Stimulated activated naive CD8-positive, alpha-beta T cell treated with anti-CD3 and anti-CD28 coated beads, Interleukin-15, amount 100 ng/mL, for 72 hours (primary cell): ENCODE data around the gene CYP11A1.
A peak's percentile ranks its signal among the peaks of the same experiment; 100 is the strongest.
"Not testable (repeated sequence)": the region's sequence is repeated elsewhere in the genome, so short reads cannot be mapped to it uniquely, and the experiment has no call there.

Experiments used
- ATAC-seq: fragments of 150-1000 bp; cut with Tn5 transposase; 2 replicates; pipeline ENCODE4 v1.10.0; 2021; ENCODE audit warnings: mild to moderate bottlenecking, moderate library complexity
- DNase-seq, 2 donors: peaks; one replicate each; pipeline ENCODE4 v3.0.0; 2021 to 2022
- H3K27ac Mint-ChIP-seq, 2 donors: one replicate each; pipeline ENCODE4 v1.8.0; 2022; ENCODE audit warnings: mild to moderate bottlenecking in 2 of 2, mixed read lengths in 2 of 2, moderate library complexity in 2 of 2
- H3K27me3 Mint-ChIP-seq: one replicate; pipeline ENCODE4 v1.8.0; 2022; ENCODE audit warnings: mixed read lengths
- H3K4me1 Mint-ChIP-seq: one replicate; pipeline ENCODE4 v1.8.0; 2022; ENCODE audit warnings: mild to moderate bottlenecking, mixed read lengths
- H3K4me3 Mint-ChIP-seq, 2 donors: one replicate each; pipeline ENCODE4 v1.8.0; 2022; ENCODE audit warnings: mild to moderate bottlenecking in 2 of 2, mixed read lengths in 2 of 2, moderate library complexity in 1 of 2
- H3K9me3 Mint-ChIP-seq, 2 donors: one replicate each; pipeline ENCODE4 v1.8.0; 2022; ENCODE audit warnings: mixed read lengths in 2 of 2

The CYP11A1 gene

DNA sequence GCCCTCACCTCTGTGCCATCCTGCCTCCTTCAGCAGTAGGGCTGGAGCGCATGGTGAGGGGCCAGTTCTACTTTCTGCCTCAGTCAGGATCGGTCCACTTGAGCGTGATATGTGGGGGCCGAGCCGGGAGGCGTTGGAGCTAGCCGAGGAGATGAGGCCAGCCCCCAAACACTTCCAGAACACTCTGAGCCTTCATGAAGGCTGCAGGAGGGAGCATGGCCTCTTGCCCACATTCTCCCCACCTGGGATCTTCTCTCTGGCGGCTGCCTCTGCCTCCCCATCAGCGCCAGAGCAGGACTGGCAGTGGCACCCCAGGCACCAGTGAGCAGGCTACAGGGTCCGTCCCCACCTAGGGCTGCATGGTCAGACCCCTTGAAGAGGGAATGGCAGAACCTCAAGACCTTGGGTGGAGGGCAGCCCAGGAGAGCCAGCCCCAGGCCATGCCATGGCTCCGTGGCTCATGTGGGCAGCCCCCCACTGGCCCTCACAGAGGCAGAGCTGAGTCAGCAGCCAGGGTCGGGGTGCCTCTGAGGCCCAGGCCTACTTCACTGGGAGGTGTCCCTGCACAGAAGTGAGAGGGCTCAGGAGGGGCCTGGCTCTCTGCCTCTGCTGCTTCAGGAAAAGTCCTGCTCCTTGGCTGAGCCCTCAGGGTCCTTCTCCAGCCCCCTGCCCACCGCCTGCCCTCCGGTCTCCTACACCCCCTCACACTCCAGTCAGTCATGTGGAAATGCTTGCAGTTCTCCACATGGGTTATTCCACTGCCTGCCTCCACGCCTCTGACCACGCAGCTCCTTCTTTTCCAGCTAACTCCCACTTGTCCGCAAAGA, 28.1 kb upstream of the CYP11A1 start:
- H3K27ac Mint-ChIP-seq = peak overlapping the region in 1 of 2 donors; percentile 52
- DNase-seq = no peak
- ATAC-seq = no peak
- H3K27me3 Mint-ChIP-seq = no peaks in the 10 kb centered on the region
- peaks cover 99% of the 10 kb centered on the region for H3K4me1 Mint-ChIP-seq
- H3K4me3 Mint-ChIP-seq = peak overlapping the region; percentile 2 to 14
- H3K9me3 Mint-ChIP-seq = no peaks in the 10 kb centered on the region

DNA sequence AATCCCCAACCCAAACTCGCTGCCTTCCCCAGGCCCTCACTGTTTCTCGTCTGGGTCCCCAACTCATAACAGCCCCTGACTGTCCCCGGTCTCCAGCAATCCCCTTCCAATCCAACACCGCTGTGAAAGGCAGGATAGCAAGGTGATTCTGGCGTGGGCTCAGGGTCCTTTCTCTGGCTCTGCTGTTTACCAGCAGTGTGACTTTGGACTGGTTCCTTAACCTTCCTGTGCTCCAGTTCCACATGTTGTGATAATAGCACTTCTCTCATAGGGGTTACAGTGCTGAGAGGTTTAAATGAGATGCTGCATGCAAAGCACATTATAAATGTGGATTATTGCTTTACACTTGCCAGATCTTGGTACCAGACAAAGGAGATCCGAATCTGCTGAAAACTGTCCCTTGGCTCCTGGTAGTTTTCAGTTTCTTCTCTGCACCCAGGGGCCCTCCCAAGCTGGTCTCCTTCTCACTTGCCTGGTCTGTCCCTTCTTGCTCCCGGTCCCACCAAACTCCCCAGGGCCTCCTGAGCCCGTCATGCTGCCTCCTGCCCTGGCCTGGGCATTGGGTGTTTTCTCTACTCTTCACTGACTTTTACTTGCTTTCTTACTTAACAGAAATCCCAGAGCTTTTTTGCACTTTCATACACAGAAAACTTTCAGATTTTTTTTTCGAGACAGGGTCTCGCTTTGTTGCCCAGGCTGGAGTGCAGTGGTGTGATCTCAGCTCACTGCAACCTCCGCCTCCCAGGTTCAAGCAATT, 26.8 kb upstream of the CYP11A1 start:
- Mint-ChIP-seq H3K4me1 (peaks cover 99% of the 10 kb centered on the region), H3K27ac (peak overlapping the region in 1 of 2 donors; percentile 34), H3K9me3 (no peaks in the 10 kb centered on the region), H3K27me3 (no peaks in the 10 kb centered on the region), H3K4me3 (no peak overlapping the region)
- DNase-seq = no peak
- ATAC-seq = no peak

DNA sequence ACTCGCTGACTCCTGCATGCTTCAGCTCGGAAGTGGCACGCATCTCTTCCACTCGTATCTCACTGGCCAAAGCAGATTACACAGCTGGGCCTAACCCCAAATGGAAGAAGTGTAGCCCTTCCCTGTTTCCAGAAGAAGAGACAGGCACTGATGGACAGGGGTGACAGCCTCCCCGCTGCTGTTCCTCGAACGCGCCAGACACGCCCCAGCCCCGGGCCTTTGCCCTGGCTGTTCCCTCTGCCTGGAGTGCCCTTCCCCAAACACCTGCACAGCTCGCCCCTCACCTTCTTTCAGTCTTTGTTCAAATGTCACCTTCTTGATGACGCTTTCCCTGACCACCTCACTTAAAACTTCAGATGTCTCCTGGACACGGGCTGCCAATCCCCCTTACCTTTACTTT, 26.0 kb upstream of the CYP11A1 start:
- H3K27ac Mint-ChIP-seq = peak overlapping the region; percentile 51 to 59
- peak overlapping the region in 1 of 2 donors; percentile 33 for H3K4me3 Mint-ChIP-seq
- no peaks in the 10 kb centered on the region for H3K9me3 Mint-ChIP-seq
- ATAC-seq (no peak), DNase-seq (no peak)
- no peaks in the 10 kb centered on the region for H3K27me3 Mint-ChIP-seq
- peaks cover 100% of the 10 kb centered on the region for H3K4me1 Mint-ChIP-seq

DNA sequence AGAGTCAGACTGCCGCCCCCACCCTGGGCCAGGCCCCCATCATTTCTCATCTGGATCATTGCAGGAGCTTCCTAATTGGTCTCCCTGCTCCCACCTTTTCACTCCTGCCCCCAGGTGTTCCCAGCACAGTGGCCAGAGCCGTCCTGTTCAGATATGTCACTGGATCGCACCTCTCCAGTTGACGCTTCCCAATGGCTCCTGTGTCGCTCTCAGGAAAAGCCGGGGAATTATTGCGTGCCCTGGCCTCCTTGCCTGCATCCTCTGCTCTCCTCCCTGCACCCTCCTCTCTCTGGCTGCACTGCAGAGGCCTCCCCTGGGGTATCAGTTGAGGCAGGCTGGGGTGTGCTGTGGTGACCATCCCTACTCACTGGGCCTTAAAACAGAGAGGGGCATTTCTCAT, 25.5 kb upstream of the CYP11A1 start:
- Mint-ChIP-seq H3K4me1 (peaks cover 95% of the 10 kb centered on the region), H3K4me3 (peak overlapping the region; percentile 23 to 47), H3K27me3 (no peaks in the 10 kb centered on the region), H3K27ac (peak overlapping the region; percentile 92 to 95), H3K9me3 (no peaks in the 10 kb centered on the region)
- no peak for DNase-seq
- no peak for ATAC-seq

DNA sequence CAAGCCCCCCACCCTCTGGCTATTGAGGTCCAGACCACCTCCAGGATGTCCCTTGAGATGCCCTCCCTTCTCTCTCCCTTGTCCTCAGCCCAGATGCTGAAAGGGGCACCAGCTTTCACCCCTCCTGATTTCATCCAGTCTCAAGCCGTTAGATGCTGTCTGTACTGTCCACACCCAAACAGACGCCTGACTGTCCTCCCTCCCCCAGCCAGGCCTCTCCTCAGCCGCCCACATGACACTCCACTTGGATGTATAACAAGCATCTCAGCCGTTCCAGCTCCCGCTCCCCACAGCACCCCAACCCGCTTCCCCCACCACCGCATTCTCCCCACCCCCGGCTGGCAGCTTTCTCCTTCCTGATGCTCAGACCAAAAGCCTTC, 25.0 kb upstream of the CYP11A1 start:
- H3K27ac Mint-ChIP-seq = peak overlapping the region; percentile 92 to 95
- no peaks in the 10 kb centered on the region for H3K27me3 Mint-ChIP-seq
- H3K4me3 Mint-ChIP-seq = peak overlapping the region; percentile 47 to 55
- peaks cover 92% of the 10 kb centered on the region for H3K4me1 Mint-ChIP-seq
- DNase-seq = no peak
- no peak for ATAC-seq
- no peaks in the 10 kb centered on the region for H3K9me3 Mint-ChIP-seq

DNA sequence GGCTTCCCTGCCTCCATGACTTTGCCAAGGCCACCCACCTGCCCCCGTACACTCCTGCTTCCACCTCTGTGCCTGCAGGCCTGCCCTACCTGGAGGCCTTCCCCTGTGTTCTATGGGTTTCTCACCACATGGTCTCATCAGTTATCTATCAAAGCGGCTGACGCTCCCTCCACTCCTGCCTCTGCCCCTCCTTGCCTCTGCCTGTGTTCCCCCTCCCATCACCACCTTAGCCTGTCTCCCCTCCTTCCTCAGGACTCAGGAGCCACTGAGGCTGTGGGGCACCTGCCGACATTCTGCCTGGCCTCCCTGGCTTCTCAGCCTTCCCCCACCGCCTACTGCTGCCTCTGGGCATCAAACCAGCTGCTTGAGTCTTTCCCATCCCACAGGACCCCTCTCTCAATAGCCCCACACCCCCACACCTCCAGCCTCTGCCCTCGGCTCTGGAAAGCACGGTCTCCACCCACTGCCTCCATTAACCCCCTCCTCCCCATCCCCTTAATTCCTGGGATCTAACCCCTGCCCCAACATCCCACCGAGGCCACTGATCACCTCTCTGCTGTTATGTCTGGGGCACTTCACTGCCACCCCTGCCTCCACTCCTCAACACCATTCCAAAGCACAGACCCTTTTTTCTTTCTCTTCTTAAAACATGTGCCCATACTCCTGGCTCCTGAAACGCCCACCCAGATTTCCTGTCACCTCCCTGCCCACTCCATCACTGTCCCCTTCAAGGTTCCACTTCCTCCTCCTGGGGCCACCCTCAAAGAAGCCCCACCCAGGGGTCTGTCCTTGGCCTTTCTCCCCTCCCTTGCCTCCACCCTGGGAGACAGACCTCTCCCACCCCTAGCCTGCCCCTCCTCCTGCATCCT, 24.4 kb upstream of the CYP11A1 start:
- Mint-ChIP-seq H3K27ac (peak overlapping the region; percentile 92 to 95), H3K4me3 (peak overlapping the region; percentile 54 to 61), H3K27me3 (no peaks in the 10 kb centered on the region), H3K9me3 (no peaks in the 10 kb centered on the region), H3K4me1 (peaks cover 92% of the 10 kb centered on the region)
- no peak for ATAC-seq
- DNase-seq = no peak

DNA sequence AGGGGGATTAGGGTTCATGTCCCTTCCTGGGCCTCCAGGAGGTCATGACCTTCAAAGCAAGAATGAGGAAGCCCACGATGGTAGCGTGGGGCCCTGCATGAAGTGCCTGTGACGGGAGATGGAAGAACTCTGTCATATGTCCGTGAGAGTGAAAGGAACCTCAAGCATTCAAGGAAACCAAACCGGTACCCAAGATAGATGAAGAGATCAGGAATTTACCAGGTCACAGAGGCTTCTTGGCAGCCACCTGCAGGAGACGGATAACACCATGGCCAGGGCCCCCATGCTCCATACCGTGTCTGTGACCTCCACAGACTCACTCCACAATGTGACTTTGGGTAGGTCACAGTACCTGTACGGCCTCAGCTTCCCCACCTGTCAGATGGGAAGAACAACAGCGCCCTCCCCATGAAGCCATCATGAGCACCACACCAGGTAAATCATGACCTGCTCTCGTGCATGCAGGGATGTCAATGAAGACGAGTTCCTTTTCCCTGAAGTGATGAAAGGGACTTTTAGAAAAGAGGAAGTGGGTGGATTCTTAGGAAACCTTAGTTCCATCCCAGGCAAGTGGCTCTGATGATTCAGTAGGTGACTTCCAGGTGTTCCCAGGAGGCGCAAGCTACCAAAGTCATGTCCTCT, 23.3 kb upstream of the CYP11A1 start:
- peaks cover 91% of the 10 kb centered on the region for H3K4me1 Mint-ChIP-seq
- H3K27me3 Mint-ChIP-seq = no peaks in the 10 kb centered on the region
- DNase-seq (no peak), ATAC-seq (no peak)
- peak overlapping the region; percentile 14 to 95 for H3K27ac Mint-ChIP-seq
- peak overlapping the region; percentile 51 to 53 for H3K4me3 Mint-ChIP-seq
- no peaks in the 10 kb centered on the region for H3K9me3 Mint-ChIP-seq

DNA sequence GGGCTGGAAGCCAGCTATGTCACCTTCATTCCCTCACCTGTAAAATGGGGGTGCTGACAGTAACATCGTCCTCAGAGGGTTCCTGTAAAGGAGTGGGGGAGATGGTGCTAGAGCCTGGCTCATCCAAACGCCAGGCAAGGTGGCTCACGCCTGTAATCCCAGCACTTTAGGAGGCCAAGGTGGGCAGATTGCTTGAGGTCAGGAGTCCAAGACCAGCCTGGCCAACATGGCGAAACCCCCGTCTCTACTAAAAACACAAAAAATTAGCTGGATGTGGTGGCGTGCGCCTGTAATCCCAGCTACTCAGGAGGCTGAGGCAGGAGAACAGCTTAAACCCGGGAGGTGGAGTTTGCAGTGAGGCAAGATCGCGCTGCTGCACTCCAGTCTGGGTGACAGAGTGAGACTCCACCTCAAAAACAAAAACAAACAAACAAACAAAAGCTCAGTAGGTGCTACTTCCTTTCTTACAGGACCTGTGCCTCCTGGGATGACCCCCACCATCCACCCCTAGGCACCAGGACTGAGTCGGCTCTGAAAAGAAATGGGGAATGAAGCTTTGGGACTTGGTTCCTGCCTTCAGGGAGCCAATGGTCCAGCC, 22.7 kb upstream of the CYP11A1 start:
- Mint-ChIP-seq H3K4me3 (peak overlapping the region; percentile 51 to 53), H3K27ac (peak overlapping the region; percentile 37 to 95), H3K4me1 (peaks cover 91% of the 10 kb centered on the region)
- not testable (repeated sequence) for ATAC-seq, H3K9me3 Mint-ChIP-seq, H3K27me3 Mint-ChIP-seq, DNase-seq

DNA sequence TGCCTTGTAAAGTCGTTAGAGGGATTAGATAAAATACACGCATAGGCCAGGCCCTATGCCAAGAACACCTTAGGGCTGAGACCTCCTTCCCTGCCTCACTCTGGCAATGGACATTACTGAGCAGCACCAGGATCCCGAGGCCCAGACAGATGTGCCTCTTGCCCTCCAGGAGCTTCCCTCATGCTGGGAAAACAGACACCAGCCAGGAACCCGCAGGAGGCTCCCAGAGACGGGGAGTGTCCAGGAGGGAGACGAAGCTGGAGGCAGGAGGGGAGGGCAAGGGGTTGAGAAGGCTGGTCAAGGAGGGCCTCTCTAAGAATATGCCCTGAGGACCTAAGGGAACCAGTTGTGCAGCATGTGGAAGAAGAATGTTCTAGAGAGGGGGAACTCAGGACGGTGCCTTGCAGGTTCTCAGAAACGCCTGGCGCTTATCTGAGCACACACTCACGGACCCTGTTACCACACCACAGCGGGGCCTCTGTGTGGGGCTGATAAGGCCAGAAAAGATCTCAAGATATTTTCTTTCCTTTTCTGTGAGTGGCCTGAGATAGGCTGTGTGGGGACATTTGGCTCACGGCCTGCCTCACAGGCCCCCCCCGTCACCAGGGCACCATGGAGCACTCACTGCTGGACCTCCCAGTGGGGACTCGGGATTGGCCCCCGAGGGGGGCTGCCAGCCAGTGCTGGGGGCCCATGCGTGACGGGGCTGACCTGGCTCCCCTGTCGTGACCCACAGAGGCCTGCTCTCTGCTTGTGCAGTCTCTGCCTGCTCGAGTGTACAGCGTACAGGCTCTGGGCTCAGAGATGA, 22.0 kb upstream of the CYP11A1 start:
- DNase-seq (no peak), ATAC-seq (no peak)
- Mint-ChIP-seq H3K4me1 (peaks cover 91% of the 10 kb centered on the region), H3K9me3 (no peaks in the 10 kb centered on the region), H3K4me3 (no peak overlapping the region), H3K27ac (no peak overlapping the region), H3K27me3 (no peaks in the 10 kb centered on the region)

DNA sequence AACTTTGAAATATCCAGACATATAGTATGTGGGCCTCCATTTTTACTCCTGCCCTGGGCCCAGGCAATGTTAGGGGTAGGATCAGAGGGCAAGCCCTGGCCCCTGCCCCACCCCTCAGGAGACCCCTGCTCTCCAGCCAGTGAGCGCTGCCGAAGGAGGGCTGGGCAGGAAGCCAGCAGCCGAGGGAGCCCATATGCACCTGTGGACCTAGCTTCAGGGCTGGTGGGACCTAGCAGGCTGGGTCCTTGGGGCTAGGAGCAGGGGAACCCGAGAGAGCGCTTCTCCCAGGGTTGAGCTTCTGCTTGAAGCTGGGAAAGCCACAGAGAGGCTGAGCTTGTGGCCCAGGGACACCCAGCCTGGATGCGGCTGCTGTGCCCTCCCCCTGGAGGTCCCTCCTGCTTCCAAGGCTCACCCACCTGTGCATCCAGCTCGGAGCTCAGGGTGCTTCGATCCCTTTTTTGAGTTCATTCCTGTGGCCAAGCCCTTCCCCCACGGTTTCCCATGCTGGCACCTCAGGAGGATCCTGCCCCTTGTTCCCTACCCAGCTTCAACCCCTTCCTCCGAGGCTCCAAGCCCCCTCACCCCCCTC, 21.0 kb upstream of the CYP11A1 start:
- Mint-ChIP-seq H3K4me3 (no peak overlapping the region), H3K27ac (no peak overlapping the region), H3K27me3 (no peaks in the 10 kb centered on the region), H3K9me3 (no peaks in the 10 kb centered on the region), H3K4me1 (peaks cover 91% of the 10 kb centered on the region)
- DNase-seq = no peak
- no peak for ATAC-seq

DNA sequence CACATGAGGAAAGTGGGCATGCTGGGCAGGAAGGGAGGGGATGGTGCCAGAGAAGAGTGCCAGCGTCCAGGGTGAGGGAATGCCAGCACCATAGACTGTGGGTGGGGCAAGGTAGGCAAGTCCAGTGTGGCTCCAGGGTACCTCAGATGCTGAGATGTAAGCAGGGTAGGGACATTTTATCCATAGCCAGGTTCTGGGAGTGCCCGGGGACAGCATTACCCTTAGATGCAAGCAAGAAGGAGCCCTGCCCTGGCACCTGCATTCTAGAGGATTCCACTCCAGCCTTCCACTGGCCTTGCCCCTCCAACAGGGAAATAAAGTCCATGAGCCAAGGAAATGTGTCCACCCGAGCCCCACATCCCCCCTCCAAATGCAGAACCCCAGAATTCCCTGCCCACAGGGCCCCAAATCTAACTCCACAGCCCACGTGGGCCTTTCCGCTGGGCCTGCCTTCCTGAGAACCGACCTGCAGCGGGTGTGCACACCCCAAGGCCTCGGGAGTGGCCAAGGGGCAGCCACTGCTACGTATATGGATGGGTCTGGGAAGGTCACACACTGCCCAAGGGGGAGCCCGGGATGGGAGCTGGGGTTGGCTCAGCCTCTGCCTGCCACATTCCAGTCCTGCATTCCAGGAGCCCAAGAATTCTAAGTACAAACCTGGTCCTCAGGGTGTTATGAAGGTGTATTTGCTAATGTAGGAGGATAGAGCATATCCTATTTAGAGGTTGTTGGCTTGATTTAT, 20.3 kb upstream of the CYP11A1 start:
- H3K27me3 Mint-ChIP-seq = no peaks in the 10 kb centered on the region
- DNase-seq (no peak), ATAC-seq (no peak)
- H3K4me3 Mint-ChIP-seq = no peak overlapping the region
- peaks cover 91% of the 10 kb centered on the region for H3K4me1 Mint-ChIP-seq
- H3K9me3 Mint-ChIP-seq = no peaks in the 10 kb centered on the region
- H3K27ac Mint-ChIP-seq = peak overlapping the region; percentile 15 to 73

DNA sequence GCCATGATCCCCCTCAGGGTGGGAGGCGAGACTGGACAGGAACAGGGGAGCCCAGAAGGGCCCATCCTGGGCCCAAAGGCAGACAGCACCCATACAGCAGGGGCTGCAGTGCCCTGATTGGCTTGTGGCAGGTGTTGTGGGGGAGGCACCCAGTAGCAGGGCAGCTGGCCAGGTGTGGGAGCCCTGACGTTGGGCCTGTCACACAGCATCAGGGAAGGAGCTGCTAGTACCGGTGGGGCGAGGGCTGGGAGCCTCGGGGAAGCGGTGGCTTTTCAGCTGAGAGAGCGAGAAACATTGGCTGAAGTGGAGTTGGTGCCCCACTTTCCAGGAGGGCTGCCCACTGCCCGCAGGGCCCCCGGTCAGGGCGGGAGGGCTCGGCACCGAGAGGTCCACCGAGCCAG, 19.7 kb upstream of the CYP11A1 start:
- H3K9me3 Mint-ChIP-seq = no peaks in the 10 kb centered on the region
- DNase-seq = no peak
- peak overlapping the region; percentile 4 to 73 for H3K27ac Mint-ChIP-seq
- no peak overlapping the region for H3K4me3 Mint-ChIP-seq
- no peak for ATAC-seq
- peaks cover 91% of the 10 kb centered on the region for H3K4me1 Mint-ChIP-seq
- H3K27me3 Mint-ChIP-seq = no peaks in the 10 kb centered on the region

DNA sequence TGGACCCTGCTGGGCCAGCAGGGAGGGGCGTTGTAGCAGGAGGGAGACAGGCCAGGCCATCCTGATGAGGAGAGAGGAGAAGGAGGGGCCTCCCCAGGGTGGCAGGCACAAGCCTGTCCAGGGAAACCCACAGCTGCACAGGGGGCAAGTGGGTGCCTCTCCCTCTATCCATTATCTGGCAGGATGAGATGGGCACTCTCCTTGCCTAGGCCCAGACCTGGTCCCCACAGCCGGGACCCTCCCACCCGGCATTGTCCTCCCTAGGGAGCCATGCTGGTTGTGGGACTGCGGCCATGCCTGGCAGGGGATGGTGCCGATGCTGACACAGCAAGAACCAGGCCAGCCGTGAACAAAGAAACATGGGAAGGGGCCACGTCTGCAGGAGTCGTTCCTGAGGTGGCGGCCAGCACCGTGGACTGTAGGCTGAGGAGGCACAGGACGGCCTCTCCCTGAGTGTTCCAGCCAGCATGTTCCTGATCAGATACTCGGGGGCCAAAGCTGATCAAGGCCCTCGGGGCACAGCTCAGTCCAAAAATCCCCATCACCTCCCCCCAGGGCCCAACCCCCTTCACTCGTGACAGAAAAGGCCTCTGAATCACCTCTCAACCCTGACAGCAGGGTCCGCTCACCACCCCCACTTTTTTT, 19.2 kb upstream of the CYP11A1 start:
- Mint-ChIP-seq H3K4me1 (peaks cover 91% of the 10 kb centered on the region), H3K4me3 (no peak overlapping the region), H3K27ac (peak overlapping the region in 1 of 2 donors; percentile 13), H3K9me3 (no peaks in the 10 kb centered on the region), H3K27me3 (no peaks in the 10 kb centered on the region)
- DNase-seq (no peak), ATAC-seq (no peak)
